GM19438 (cell line): Measurements from ENCODE around the gene GUCA2B.

ENCODE experiments used
- ATAC-seq: cut with Tn5 transposase; IDR thresholded peaks from one replicate; pipeline ENCODE4 v1.9.1; 2021; ENCODE audit warnings: low read depth; ENCODE audit not compliant: unreplicated experiment

GUCA2B gene

GRCh38 chr1:42165511-42166210 is 12.5 kb downstream of the GUCA2B start:
- no peak for ATAC-seq

- ATAC-seq = no peak
These were observed 14.6 kb downstream of the GUCA2B start for GRCh38 chr1:42167611-42168390.

DNA sequence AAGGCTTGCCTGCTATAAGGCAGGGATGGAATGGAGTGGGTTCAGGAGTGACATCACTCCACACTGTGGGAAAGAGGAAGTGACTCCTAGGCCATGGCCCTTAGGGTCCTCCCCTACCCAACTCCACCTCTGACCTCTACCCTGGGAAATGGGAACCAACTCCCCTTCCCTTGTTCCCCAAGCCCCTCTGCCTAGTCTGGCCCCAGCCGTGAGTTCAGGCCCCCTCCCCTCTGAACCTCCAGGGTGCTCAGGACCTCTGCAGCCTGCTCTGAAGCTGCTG is 15.1 kb downstream of the GUCA2B start:
- ATAC-seq = no peak

GRCh38 chr1:42168763-42169162 is 15.6 kb downstream of the GUCA2B start:
- no peak for ATAC-seq

DNA sequence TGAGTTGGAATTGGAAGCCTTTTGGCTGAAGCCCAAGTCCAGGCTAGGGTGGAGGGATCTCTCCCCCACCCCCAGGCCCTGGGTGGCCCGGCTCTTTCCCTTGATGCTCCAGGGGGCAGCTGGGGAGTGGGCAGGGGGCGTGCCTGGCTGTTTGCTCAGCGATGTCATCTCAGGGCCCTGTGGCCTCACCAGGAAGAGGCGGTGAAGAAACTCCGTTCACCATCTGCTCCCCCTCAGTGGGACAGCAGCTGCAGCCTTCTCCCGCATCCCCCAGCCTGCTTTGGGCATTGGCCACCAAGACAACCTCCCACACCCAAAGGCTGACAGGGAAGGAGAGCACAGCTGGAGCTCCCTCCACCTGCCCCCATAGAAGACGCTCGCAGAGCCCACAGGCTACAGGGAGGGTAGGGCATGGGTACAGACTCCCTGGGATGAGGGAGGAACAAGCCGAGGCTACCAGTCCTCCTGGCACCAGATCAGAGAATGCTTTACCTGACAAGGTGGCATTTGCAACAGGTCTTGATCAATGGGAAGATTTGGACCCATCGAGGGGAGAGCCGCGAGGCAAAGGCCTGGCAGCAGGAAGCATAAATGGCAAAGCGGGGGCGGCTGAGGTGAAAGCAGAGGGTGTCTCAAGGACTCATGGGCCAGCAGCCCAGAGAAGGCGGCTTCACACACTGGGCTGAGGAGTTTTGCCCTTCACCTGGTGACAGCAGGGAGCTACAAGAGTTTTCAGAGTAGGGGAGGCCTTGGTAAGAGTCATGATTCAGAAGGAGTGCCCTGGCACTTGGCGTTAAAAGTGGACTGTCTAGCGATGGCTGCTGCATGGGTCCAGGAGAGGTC is 17.8 kb downstream of the GUCA2B start:
- ATAC-seq = no peak

GRCh38 chr1:42171679-42172266 is 18.6 kb downstream of the GUCA2B start:
- no peak for ATAC-seq

DNA sequence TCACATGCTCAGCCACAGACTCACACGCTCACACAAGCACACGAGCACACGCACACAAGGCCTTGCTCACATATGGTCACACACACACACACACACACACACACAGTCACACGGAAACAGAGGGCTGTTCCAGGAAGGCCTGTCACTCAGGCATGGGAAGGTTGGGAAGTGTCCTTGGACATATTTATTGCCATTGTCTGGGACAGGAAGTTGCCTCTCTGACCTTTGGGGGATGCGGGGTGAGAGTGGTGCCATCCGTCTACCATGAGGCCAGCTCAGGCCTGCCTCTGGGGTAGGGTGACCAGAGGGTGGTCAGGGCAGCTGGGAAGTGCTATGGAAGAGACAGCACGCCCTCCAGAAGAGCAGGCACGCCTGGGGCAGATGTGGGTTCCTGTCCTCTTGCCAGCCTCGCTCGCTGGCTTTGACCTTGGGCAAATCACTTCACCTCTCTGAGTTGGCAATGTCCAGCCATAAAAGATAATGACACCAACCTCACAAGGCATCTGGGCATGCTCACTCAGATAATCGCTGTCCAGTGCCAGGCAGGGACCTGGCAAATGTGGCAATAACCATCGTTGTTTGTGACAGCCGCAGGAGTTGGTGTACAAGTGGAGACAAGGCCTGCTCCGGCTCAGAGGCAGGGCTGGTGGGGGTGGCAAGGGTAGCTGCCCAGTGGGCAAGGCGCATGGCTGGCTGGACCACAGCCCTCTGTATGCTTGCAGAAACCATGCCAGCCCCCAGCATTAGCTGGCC is 19.3 kb downstream of the GUCA2B start:
- ATAC-seq = no peak

DNA sequence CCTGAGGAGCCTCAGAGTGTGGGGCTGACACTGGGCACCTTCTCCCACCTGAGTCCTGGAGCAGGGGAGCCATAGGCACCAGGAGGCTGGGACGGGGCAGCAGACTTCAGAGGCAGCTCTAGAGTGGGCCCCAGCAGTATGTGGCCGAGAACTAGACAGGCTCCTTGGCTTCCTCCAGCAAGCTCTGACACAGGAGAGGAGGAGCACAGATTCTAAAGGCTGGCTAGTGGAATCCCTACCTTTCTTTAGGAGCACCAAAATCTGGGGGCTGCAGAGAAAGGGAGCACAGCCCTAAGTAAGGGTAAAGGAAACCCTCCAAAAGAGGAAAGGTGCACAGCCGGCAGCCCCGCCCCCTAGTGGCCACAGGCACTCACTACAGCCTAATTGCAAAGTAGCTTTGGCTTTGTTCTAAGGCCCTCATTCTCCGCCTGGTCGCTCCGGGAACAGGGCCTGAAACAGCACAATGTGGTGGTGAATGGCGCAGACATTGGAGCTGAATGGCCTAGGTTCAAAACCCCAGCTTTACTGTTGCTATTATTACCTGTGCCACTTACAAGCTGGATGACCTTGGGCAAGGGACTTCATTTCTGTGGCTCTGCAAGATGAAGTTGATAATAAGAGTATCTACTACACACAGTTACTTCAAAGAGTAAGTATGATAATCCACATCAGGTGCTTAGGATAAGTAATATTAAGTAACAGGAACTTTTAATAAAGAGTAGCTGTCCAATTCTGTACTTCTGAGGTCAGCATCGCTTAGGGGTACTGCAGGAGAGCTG is 20.1 kb downstream of the GUCA2B start:
- no peak for ATAC-seq

DNA sequence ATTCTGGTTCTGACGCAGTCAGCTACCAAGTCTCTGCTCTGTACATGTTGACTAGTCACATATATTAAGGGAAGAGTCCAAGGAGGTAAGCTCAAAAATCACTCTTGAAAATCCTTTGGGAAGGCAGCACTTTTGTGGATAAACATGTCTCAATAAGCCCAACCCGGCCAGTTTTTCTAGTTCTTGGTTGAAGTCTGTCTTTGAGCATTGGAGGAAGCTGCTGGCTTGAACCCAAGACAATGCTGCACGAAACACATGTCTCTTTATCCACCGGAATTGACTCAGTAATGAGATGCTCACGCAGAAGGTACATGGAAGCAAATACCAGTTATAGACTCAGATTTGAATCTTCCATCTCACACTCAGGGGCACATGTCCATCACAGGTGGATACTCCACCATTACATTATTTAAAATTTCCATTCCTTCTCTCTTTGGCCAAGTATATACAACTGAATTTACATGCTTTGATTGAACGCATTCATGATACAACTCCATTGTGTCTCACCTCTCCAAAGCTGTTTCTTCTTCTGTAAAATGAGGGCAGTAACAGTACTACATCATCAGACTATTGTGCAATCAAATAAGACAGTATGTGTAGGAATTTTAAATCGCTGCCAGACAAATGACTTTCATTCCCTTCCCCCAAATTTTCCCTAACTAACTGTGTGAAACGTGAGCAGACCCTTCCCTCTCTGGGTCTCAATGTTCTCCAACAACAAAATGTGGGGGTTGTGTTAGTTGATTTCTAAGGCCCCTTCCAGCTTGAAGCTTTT is 20.9 kb downstream of the GUCA2B start:
- ATAC-seq = no peak

DNA sequence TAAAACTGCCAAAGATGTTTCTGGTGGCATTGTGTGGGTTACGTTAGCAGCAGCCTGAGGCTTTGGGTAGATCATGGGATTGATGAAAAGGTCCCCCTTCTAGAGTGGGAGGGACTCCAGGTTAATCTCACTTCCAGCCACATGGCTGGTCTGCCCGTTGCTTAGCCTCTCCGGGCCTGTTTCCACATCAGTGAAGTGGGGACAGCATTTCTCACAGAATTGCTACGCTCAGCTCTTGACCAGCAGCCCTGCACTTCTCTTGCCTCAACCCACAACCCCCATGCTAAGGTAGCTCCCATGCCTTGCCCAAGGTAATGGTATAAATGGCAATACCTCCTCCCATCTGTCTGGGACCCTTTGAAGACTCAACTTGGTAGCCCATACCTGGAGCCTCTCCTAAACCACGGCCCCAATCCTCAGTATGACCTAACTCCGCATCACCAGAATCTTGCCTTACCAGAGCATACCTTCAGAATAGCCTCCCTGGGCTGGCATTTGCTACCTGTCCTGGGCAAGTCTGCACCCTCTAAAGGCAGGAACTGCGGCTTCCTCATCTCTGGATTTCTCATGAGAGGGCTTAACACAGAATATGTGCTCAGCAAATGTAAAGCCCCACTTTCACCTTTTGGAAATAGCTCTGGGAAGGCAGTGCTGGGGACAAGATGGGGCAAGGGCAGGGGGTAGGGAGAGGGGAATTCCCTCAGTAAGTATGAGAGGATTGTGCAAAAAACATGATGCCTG is 22.3 kb downstream of the GUCA2B start:
- no peak for ATAC-seq

- no peak for ATAC-seq
These were observed 23.8 kb downstream of the GUCA2B start for GRCh38 chr1:42176902-42177519.

- ATAC-seq = no peak
These were observed 24.4 kb downstream of the GUCA2B start for GRCh38 chr1:42177541-42177981.

GRCh38 chr1:42178249-42178648 is 25.0 kb downstream of the GUCA2B start:
- no peak for ATAC-seq

DNA sequence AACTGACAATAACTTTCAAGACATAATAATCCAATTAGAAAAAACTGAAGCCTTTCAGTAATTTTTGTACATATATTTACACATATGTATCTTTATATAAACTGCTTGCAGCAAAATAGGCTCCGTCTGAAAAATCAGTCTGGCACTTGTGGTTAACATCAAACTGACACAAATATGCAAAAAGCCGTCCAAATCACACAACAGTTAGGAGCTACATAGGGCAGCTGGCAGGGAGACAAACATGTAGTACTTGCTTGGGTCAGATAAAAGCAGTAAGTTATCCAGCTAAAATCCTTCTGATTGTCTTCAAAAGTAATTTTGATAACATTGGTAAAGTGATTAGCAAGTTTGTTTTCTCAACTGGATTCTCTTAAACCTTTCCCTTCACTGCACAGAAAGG is 26.1 kb downstream of the GUCA2B start:
- ATAC-seq = no peak

DNA sequence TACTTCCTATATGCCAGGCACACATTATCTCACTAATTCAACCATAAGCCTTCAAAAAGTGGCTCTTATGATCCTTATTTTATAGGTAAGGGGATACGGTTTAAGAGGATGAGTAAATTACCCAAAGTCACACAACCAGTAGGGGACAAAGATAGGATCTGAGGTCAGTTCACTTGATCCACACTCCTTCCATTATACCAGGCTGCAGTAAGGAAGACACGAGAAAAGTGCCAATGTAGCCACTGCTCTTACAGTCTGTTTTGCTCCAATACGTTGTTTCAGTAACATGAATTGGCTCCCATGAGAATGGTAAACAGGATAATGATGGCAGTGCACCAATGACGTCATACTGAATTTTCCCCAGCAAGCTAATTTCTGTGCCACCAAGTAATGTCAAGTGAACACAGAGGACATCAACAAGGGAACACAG is 26.7 kb downstream of the GUCA2B start:
- ATAC-seq = no peak

GRCh38 chr1:42181687-42182086 is 28.5 kb downstream of the GUCA2B start:
- ATAC-seq = no peak

- no peak for ATAC-seq
These were observed 30.2 kb downstream of the GUCA2B start for GRCh38 chr1:42183210-42183956.
